SW 1271 (cell line): ENCODE data around the gene B3GAT3.
"Not testable (repeated sequence)": the region's sequence is repeated elsewhere in the genome, so short reads cannot be mapped to it uniquely, and the experiment has no call there.

Experiments
- DNase-seq, 2 experiments: peaks; one replicate each; lab custom pipeline; 2025; lab: John Stamatoyannopoulos, UW

B3GAT3 gene

GRCh38 chr11:62577046-62577714 is 44.6 kb downstream of the B3GAT3 start:
- no peak for DNase-seq

- no peak for DNase-seq
These were observed 45.9 kb downstream of the B3GAT3 start for GRCh38 chr11:62575837-62576236.

- DNase-seq = peak in 1 of 2 experiments; percentile 36
These were observed 46.6 kb downstream of the B3GAT3 start for GRCh38 chr11:62575156-62575555.

GRCh38 chr11:62574363-62575071 is 47.3 kb downstream of the B3GAT3 start:
- DNase-seq = no peak

- peak; percentile 97 to 99 for DNase-seq
These were observed 48.0 kb downstream of the B3GAT3 start, which contains the start of gene EEF1G for GRCh38 chr11:62573592-62574362. Gene EEF1G (minus strand): TSS chr11:62573891. CDS start chr11:62573842, 49 bp downstream.

- no peak for DNase-seq
These were observed 48.7 kb downstream of the B3GAT3 start for GRCh38 chr11:62573006-62573591.

- no peak for DNase-seq
These were observed 49.4 kb downstream of the B3GAT3 start for GRCh38 chr11:62572431-62572830.

- DNase-seq = not testable (repeated sequence)
These were observed 50.3 kb downstream of the B3GAT3 start for GRCh38 chr11:62571493-62571892.

GRCh38 chr11:62570903-62571302 is 50.9 kb downstream of the B3GAT3 start:
- not testable (repeated sequence) for DNase-seq

GRCh38 chr11:62569611-62570010 is 52.2 kb downstream of the B3GAT3 start:
- DNase-seq = no peak

- no peak for DNase-seq
These were observed 54.7 kb downstream of the B3GAT3 start for GRCh38 chr11:62567018-62567633.

GRCh38 chr11:62566247-62566646 is 55.5 kb downstream of the B3GAT3 start:
- no peak for DNase-seq
